NCI-H345 treated with DMSO at 0.1 percent for 48 hours (cell line): ENCODE measurements around the gene SLC10A2.
A peak's percentile ranks its signal among the peaks of the same experiment; 100 is the strongest.
"Not testable (repeated sequence)": the region's sequence is repeated elsewhere in the genome, so short reads cannot be mapped to it uniquely, and the experiment has no call there.

Experiments
- DNase-seq: peaks from one replicate; lab custom pipeline; 2025; ENCODE audit not compliant: unreplicated experiment; lab: John Stamatoyannopoulos, UW

The SLC10A2 gene, protein sequence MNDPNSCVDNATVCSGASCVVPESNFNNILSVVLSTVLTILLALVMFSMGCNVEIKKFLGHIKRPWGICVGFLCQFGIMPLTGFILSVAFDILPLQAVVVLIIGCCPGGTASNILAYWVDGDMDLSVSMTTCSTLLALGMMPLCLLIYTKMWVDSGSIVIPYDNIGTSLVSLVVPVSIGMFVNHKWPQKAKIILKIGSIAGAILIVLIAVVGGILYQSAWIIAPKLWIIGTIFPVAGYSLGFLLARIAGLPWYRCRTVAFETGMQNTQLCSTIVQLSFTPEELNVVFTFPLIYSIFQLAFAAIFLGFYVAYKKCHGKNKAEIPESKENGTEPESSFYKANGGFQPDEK

DNA sequence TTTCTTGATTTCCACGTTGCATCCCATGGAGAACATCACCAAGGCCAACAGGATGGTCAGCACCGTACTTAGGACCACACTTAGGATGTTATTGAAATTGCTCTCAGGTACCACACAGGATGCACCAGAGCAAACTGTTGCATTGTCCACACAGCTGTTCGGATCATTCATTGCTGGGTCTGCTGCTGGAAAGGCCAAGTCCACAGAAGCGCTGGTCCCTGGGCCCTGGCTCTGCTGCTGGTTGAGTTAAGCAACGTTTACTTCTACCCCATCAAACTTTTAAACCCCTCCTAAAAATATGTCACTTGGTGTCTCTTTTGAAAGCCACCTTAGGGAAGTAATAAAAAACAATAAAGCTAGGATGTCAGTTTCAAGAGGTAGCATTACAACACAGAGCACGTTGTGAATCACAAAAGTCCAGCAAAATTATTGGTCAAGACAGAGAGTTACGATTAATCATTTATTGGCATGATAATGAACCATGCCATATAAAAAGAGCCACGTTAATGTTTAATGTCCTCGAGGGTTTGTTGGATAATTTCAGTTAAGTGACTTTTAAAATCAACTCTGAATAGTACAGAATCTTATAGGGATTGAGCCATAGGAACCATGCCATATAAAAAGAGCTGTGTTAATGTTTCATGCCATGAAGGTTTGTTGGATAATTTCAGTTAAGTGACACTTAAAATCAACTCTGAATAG, at the start of gene SLC10A2:
Gene SLC10A2 (minus strand): TSS at position 339 of the 702 bp plus-strand sequence. CDS start 168 bp downstream, at position 171.
- DNase-seq, result no peak

DNA sequence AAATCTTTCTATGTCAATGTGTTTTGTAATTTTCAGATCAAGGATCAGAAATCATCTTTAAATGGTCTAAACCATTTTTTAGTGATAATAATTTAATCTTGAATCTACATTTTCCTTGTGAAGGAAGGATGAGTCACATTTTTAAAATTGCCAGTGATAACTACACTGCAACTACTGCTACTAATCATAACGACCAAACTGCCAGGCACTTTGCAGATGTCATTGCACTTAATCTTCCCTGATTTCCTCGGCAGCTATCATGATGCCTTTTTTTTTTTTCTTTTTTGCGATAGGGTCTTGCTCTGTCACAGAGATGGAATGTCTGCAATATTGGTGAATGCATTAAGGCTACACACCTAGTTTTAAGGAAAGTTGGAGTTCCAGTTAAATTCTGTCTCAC, 41.4 kb upstream of the SLC10A2 start:
- no peak for DNase-seq

DNA sequence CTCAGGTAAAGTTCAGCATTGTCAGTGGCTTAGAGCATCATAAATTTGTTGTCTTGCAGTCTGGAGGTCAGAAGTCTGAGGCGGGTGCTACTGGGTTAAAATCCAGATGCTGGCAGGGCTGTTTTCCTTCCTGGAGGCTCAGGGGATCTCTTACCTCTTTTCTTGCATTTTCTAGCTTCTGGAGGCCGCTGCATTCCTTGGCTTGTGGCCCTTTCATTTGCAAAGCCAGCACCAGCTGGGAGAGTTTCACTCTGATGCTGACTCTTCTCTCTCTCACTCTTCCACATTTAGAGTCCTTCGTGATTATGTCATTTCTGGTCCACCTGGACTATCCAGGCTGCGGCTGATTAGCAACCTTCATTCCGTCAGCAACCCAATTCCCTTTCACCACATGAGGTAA, 38.1 kb upstream of the SLC10A2 start:
- no peak for DNase-seq

DNA sequence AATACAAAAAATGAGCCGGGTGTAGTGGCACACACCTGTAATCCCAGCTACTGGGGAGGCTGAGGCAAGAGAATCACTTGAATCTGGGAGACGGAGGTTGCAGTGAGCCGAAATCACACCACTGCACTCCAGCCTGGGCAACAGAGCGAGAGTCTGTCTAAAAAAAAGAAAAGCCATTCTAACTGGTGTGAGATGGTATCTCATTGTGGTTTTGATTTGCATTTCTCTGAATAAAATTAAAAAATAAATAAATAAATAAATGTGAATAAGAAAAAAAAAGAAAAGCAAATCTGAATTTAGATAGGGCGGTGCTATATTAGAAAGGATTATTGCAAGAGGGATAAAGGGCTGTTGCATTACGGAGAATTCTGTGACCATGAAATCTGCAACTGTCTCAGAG, 37.2 kb upstream of the SLC10A2 start:
- not testable (repeated sequence) for DNase-seq

DNA sequence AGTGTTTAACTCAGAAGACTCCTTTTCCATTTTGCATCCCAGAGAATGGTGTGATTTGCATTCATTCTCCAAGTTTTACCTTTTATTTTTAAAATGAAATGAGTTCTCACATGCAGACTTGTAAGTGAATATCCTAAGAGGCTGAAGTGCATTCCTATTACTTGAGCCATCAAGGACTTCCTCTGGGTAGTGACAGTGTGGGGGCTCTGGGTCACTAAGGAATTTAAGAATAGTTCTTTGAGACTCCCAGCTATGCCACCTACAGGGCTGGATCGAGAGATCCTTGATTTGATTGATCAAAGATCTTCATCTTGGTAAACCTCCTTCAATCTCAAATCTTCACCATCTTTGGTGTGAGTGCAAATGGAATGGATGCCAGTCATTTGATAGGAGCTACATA, 36.3 kb upstream of the SLC10A2 start:
- DNase-seq, result no peak

DNA sequence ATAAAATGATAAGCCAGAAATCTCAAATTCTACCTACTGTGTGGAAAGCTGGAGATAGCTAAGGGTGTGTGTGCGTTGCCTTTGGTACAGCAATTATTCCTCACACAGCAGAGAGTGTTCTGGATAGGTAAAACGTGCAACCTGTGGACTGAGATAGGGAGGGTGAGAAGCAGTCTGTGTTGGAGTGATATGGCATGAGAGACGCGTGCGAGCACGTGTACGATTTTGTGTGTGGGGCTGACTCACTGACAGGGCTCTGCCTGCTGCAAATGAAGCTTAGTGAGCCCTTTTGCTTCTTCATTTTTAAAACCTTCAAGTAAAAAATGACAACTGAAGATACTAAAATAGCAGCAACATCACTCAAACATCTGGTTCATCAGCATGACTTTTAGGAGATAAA, 35.7 kb upstream of the SLC10A2 start:
- DNase-seq, result no peak

DNA sequence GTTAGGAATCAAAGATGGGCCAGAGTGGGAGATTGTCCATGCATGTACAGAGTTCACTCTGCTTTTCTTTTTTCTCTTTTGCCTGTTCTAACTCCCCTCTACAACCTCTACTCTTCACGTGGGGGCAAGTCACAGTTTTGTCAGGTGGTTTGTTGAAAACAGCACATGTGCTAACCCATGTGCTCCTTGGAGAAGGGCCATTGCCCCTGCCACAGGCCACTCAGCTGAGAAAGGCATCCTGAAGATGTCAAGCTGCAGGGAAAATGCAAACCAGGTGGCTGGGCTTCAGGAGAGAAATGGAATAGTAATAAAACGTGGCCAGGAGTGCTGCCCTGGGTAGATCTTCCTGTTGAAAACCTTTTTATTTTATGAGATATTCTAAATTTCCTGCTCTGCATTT, 35.3 kb upstream of the SLC10A2 start:
- DNase-seq, result no peak

DNA sequence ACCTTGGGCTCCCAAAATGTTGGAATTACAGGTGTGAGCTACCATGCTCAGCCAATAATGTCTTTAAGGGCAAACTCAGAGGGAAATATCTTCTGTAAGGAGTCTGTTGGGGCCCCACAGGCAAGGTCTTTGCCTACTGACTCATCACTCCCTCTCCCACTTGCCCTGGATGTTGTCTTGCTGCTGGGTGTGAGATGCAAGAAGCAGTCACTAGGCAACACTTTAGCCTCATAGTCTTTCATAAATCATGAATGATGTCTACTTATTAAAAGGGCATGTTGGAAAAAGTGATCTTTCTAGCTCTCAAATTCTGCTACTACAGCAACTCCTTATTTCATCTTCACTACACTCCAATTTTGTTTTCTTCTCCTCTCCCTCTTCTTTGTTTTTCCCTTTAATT, 34.6 kb upstream of the SLC10A2 start:
- DNase-seq, result no peak

DNA sequence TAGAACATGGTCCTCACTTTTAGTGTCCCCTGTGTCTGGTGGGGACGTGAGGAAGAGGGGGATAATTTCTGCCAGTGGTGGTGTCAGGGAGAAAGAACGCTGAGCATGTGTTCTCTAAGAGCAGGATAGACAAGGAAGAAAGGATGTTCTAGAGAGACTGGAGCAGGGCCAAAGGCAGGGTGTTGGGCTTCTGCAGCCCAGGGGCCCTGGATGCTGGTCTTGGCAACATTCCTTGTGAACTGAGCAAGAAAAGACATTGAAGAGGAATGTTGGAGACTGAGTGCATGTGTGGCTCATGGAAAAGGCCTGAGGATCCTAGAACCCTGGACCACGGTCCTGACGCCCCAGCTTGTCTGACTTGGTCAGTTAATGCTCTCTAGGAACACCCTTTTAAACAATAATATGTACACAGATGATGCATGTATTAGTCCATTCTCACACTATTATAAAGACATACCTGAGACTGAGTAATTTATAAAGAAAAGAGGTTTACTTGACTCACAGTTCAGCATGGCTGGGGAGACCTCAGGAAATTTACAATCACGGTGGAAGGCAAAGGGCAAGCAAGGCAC, 33.6 kb upstream of the SLC10A2 start:
- no peak for DNase-seq

DNA sequence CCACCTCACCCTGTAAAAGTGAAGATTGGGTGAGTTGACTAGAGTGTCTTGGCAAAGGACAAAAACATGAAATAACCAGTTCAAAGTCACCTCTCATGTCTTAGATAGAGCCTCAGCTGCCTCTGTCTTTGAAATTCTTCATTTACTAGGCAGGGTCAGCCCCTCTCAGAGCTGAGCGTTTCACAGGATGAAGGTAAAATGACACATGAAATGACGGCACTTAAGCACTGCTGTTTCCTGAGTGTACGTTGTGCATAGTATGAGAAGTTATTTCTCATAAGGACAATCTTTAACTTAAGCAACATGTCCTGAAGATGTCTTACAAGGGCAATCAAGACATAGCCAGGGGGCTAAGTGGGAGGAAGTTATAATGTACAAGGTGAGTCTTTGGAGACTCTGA, 32.3 kb upstream of the SLC10A2 start:
- no peak for DNase-seq

DNA sequence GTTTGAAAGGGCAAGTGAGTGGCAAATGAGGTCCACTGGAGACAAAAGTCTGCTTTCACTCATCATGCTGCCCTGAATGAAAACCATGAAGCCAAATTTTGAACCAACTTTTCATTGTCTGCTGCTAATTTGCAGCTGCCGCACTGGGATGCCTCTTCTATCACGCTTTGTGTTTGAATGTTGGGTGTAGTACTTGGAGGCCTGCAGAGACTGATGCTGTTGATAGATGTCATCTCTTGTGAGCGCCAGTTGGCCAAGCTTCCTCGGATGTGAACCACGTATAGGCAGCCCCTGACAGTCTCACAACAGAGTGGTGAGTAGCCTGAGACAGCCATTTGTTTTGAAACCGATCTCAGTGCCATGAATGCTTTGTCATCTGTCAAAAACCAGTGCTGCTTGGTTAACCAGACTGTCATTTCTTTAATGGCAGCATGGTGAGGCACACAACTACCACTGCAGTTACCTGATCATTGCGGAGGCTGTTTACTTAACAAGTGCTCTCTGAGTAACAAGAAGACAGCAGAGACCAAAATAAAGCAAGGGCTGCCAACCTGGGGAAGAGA, 31.2 kb upstream of the SLC10A2 start:
- no peak for DNase-seq

DNA sequence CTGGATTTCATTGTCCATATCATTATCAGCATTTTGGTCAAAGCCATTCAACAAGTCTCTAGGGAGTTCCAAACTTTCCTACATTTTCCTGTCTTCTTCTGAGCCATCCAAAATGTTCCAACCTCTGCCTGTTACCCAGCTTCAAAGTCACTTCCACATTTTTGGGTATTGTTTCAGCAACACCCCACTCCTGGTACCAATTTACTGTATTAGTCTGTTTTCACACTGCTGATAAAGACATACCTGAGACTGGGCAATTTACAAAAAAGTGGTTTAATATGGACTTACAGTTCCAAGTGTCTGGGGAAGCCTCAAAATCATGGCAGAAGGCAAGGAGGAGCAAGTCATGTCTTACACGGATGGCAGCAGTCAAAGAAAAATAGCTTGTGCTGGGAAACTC, 27.4 kb upstream of the SLC10A2 start:
- DNase-seq, result not testable (repeated sequence)

DNA sequence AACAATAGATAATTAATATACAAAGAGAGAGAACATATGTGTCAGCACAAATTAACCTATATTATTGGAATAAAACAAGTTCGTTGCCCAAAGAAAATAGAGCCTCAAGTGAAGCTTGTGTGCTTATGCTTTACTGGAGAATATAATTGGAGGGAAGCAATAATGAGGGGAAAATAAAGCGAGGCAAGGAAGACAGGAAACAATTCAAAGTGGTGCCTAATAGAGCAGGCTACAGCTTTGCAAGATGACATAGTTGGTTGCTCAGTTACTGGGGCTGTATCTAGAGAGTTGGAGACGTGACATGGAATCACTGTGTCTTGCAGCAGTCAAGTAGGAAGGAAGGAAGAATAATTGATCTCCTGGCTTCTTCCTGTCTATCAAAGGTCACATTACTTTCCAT, 21.1 kb upstream of the SLC10A2 start:
- no peak for DNase-seq

DNA sequence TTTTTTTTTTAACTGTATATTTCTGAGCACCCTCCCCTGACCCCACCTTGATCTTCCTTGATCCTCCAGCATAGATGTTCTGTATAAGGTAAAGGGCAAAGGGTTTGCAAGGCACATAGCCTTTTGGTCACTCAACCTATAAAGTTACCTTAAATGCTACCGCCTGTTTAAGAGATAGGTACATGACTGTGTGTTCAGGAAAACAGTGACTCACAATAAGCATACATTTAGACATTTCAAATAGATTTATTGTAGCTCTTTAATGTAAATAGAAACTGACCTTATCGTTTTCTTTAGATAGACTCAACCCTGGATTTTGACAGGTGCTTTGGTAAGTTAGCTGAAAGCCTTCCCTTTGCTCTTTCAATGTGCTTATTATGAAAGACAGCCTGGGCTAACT, 15.2 kb upstream of the SLC10A2 start:
- DNase-seq, result no peak

DNA sequence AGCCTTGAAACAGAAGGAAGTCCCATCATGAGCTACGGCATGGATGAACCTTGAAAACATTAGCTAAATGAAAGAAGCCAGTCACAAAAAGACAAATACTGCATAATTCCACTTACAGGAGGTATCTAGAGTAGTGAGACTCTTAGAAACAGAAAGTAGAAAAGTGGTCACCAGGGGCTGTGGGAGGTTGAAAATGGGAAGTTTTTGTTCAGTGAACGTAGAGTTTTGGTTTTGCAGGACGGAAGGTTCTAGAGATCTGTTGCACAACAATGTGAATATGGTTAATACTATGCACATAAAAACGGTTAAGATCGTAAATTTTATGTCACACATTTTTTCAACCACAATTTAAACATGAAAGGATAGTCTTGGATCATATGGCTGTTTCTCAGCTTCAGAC, 11.9 kb upstream of the SLC10A2 start:
- no peak for DNase-seq

DNA sequence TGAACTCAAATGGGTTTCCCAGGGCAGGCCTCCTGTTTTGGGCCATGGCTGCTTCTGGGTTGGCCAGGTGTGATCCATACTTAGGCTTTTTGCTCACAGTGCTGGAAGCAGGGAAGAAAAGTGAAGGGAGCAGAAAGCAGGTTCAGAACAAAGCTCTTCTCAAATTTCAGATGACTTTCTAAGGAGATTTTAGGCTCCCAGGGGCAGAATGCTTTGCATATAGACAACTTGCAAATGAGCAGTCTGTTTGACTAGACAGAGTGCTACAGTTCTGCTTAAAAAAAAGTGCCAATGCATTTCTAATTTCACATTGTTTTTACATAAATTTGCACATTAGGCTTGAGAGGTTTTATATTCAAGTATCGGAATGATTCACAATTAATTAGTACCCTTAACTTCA, 2.6 kb upstream of the SLC10A2 start:
- DNase-seq, result no peak

DNA sequence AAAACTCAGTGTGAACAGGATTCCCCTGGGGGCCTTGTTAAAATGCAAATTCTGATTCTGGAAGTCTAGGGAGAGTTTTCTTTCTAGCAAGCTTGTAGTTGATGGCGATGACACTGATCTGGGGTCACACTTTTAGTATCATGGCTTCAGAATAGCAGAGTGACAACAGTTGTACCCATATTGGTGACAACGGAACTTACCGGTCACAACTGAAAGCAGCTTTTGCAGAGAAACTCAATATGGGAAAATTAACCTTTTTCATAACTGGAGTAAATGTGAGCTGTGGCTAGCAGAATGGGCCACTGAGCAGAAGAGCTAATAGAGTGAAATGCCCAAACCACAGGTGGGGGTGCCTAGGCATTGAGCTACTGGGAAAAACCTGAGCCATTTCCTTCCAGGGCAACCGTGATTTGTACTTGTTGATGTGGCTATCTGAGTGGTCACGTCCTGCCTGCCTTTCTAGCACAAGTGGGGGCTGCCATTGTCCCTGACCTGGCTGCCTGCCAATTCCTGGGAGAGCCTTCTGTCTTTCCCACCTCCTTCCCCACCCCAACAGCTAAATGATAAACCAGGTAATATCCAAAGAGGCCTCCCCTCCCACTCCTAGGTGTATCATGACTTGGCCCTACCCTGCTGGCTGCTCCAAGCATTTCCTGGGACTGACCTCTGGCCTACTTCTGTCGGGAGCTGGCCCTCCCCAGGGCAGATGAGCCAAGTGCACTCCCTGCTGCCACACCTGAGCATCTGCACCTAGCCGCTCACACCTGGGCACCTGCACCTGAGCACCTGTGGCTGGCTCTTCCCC, 1.7 kb upstream of the SLC10A2 start:
- peak; percentile 51 for DNase-seq

DNA sequence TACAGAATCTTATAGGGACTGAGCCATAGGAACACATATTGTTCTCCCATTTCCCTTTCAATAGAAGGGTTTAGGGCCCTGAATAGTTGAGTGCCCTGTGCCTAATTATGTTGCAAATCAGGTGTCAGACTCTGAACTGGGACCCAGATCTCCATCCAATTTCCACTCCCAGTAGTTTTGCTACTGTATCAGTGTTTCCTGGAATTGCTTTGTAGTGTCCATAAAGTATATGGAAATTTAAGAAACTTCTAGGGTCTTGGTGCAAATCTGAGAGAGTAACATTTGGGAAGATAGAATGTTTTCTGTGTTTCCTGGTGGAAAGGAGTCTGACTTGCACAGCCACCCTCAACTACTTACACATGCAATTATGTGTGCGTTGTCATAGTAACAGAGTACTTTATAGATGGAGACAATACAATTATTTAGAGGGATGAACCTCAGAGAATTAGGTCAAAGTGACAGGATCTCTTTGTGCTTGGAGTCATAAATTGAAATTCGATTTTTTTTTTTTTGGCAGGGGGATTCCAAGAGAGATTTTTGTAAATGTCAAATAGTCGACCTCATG, 646 bp upstream of the SLC10A2 start:
- DNase-seq, result no peak

DNA sequence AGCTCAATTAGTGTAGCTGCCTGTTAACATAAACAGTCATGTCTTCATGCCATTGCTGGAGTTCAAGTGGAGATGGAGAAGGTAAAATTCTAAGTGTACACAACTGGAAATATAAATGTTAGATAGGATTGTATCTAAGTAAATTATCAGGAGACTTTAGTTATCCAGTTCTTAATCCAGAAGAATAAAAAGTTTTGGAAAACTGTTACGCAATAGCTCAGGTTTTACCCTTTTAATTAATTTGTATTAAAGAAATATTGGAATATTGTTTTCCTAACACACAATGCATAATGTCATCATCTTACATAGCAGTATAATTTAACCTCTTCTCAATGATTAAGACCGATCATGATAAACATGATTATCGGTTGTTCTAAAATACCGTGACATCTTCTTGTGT, 2.8 kb downstream of the SLC10A2 start:
- DNase-seq, result no peak

DNA sequence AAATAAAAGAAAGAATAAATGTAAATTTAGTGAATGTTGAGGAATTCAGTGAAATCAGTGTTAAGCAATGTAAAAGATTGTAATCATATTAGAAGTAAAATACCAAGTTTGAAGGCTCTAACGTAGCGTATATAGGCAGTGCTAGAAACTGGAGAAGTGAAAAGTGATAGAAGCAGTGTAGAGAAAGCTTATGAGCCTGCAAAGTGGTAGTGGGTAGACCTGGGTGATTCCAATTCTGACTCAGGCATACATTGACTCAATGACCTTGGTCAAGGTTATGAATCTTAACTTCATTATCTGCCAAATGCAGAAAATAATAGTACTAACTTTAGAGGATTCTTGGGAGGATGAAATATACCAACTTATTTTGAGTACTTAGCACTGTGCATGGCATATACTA, 4.1 kb downstream of the SLC10A2 start:
- no peak for DNase-seq

DNA sequence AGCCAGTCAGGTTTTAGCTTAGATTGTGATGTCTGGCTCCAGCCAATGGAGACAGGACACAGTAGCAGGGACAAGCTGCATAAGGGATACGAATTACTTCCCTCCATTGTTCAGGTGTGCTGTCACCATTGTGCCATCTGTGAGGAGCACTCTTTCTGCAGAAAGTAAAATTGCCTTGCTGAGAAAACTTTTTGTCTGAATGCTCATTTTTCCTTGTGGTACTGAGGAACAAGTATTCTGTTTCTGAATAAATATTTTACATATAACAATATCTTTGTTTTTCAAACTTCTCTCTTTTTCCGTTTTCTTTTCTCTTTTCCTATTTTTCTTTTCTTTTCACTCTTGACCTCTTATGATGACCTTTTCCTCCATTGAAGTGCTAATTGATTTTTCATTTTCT, 10.2 kb downstream of the SLC10A2 start:
- no peak for DNase-seq
